Measurements from ENCODE around the gene CBR3.

DNA sequence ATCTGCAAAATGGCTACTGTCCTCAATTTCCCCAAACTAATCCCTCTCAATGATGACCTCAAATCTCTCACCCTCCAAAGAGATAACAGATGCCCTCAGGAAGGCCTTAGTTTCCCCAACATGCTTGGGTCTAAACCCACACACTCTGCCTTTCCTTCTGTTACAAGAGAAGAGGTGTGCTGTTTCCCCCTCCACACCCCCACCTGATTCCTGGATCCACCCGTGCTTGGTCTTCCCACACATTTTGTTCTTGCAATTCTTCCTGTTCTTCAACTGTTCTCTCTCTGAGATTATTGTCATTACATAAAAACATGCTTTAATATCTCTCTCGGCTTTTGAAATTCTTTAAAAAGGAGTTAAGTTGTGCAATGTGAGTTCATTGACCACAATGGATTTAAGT is 5.7 kb upstream of the CBR3 start:
- TF ChIP-seq, protein P1, sequence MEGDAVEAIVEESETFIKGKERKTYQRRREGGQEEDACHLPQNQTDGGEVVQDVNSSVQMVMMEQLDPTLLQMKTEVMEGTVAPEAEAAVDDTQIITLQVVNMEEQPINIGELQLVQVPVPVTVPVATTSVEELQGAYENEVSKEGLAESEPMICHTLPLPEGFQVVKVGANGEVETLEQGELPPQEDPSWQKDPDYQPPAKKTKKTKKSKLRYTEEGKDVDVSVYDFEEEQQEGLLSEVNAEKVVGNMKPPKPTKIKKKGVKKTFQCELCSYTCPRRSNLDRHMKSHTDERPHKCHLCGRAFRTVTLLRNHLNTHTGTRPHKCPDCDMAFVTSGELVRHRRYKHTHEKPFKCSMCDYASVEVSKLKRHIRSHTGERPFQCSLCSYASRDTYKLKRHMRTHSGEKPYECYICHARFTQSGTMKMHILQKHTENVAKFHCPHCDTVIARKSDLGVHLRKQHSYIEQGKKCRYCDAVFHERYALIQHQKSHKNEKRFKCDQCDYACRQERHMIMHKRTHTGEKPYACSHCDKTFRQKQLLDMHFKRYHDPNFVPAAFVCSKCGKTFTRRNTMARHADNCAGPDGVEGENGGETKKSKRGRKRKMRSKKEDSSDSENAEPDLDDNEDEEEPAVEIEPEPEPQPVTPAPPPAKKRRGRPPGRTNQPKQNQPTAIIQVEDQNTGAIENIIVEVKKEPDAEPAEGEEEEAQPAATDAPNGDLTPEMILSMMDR (IDR thresholded peaks at IDR 0.05) = no peak
- no peak for TF ChIP-seq POLR2A (IDR thresholded peaks at IDR 0.05)
